ENCODE results near the gene FAM217B. TPM values are rescaled to one million over a fixed set of nuclear protein-coding genes. Genes with fewer than 3 reads are reported as not detected.

Gene FAM217B
- polyA plus RNA-seq, 1 donor: 15.4 TPM

GRCh38 chr20:59937150-59937549 is 3.0 kb upstream of the FAM217B start:
- Histone ChIP-seq H3K27me3 (ENCODE audit: control insufficient read depth, insufficient read depth, low read length) (no peaks in the 10 kb centered on the region), H3K4me3 (ENCODE audit: low read length) (no peak overlapping the region), H3K4me1 (ENCODE audit: control insufficient read depth, insufficient read depth, low read length) (peaks cover 18% of the 10 kb centered on the region), H3K27ac (ENCODE audit: low read length) (no peak overlapping the region), H3K9me3 (ENCODE audit: control insufficient read depth, low read depth, low read length) (peaks cover 15% of the 10 kb centered on the region), H3K36me3 (ENCODE audit: control insufficient read depth, insufficient read depth, low read length) (no peaks in the 10 kb centered on the region)
- no CpG with 5 or more reads among the region's 3 CpGs for WGBS (ENCODE audit: insufficient coverage, low lambda C conversion rate)
- no peak for DNase-seq

GRCh38 chr20:59938221-59938620 is 2.0 kb upstream of the FAM217B start:
- no CpG with 5 or more reads among the region's 4 CpGs for WGBS (ENCODE audit: insufficient coverage, low lambda C conversion rate)
- Histone ChIP-seq H3K4me1 (ENCODE audit: control insufficient read depth, insufficient read depth, low read length) (peaks cover 20% of the 10 kb centered on the region), H3K36me3 (ENCODE audit: control insufficient read depth, insufficient read depth, low read length) (peaks cover 2% of the 10 kb centered on the region), H3K27ac (ENCODE audit: low read length) (no peak overlapping the region), H3K4me3 (ENCODE audit: low read length) (no peak overlapping the region), H3K27me3 (ENCODE audit: control insufficient read depth, insufficient read depth, low read length) (no peaks in the 10 kb centered on the region), H3K9me3 (ENCODE audit: control insufficient read depth, low read depth, low read length) (peaks cover 10% of the 10 kb centered on the region)
- no peak for DNase-seq

- 100% methylated on average over 1 of the region's 7 CpGs for WGBS (ENCODE audit: insufficient coverage, low lambda C conversion rate)
- peak in 1 of 2 donors; percentile 11 for DNase-seq
- Histone ChIP-seq H3K36me3 (ENCODE audit: control insufficient read depth, insufficient read depth, low read length) (peaks cover 3% of the 10 kb centered on the region), H3K27ac (ENCODE audit: low read length) (no peak overlapping the region), H3K9me3 (ENCODE audit: control insufficient read depth, low read depth, low read length) (peaks cover 7% of the 10 kb centered on the region), H3K4me1 (ENCODE audit: control insufficient read depth, insufficient read depth, low read length) (peaks cover 20% of the 10 kb centered on the region), H3K4me3 (ENCODE audit: low read length) (no peak overlapping the region), H3K27me3 (ENCODE audit: control insufficient read depth, insufficient read depth, low read length) (no peaks in the 10 kb centered on the region)
Measured at GRCh38 chr20:59938696-59939051, 1.5 kb upstream of the FAM217B start.

GRCh38 chr20:59939052-59939878 is 924 bp upstream of the FAM217B start:
- Histone ChIP-seq H3K27ac (ENCODE audit: low read length) (peak overlapping the region; percentile 97), H3K9me3 (ENCODE audit: control insufficient read depth, low read depth, low read length) (peaks cover 7% of the 10 kb centered on the region), H3K4me1 (ENCODE audit: control insufficient read depth, insufficient read depth, low read length) (peaks cover 20% of the 10 kb centered on the region), H3K36me3 (ENCODE audit: control insufficient read depth, insufficient read depth, low read length) (peaks cover 8% of the 10 kb centered on the region), H3K27me3 (ENCODE audit: control insufficient read depth, insufficient read depth, low read length) (no peaks in the 10 kb centered on the region), H3K4me3 (ENCODE audit: low read length) (peak overlapping the region; percentile 70)
- no peak for DNase-seq
- 100% methylated on average over 1 of the region's 104 CpGs for WGBS (ENCODE audit: insufficient coverage, low lambda C conversion rate)

GRCh38 chr20:59939879-59940128 is 385 bp upstream of the FAM217B start:
- peak overlapping the region; percentile 97 for H3K27ac ChIP-seq (ENCODE audit: low read length)
- peaks cover 14% of the 10 kb centered on the region for H3K36me3 ChIP-seq (ENCODE audit: control insufficient read depth, insufficient read depth, low read length)
- H3K4me3 ChIP-seq (ENCODE audit: low read length): peak overlapping the region; percentile 70
- no CpG with 5 or more reads among the region's 24 CpGs for WGBS (ENCODE audit: insufficient coverage, low lambda C conversion rate)
- no peak for DNase-seq
- H3K9me3 ChIP-seq (ENCODE audit: control insufficient read depth, low read depth, low read length): peaks cover 7% of the 10 kb centered on the region
- no peaks in the 10 kb centered on the region for H3K27me3 ChIP-seq (ENCODE audit: control insufficient read depth, insufficient read depth, low read length)
- H3K4me1 ChIP-seq (ENCODE audit: control insufficient read depth, insufficient read depth, low read length): peaks cover 20% of the 10 kb centered on the region

GRCh38 chr20:59940956-59941294 is 736 bp downstream of the FAM217B start:
- Histone ChIP-seq H3K9me3 (ENCODE audit: control insufficient read depth, low read depth, low read length) (peaks cover 7% of the 10 kb centered on the region), H3K36me3 (ENCODE audit: control insufficient read depth, insufficient read depth, low read length) (peaks cover 17% of the 10 kb centered on the region), H3K27me3 (ENCODE audit: control insufficient read depth, insufficient read depth, low read length) (no peaks in the 10 kb centered on the region), H3K4me1 (ENCODE audit: control insufficient read depth, insufficient read depth, low read length) (peaks cover 20% of the 10 kb centered on the region), H3K4me3 (ENCODE audit: low read length) (peak overlapping the region; percentile 70), H3K27ac (ENCODE audit: low read length) (peak overlapping the region; percentile 99)
- no CpG with 5 or more reads among the region's 4 CpGs for WGBS (ENCODE audit: insufficient coverage, low lambda C conversion rate)
- no peak for DNase-seq

- no peak for DNase-seq
- Histone ChIP-seq H3K36me3 (ENCODE audit: control insufficient read depth, insufficient read depth, low read length) (peaks cover 17% of the 10 kb centered on the region), H3K4me1 (ENCODE audit: control insufficient read depth, insufficient read depth, low read length) (peaks cover 20% of the 10 kb centered on the region), H3K27ac (ENCODE audit: low read length) (no peak overlapping the region), H3K27me3 (ENCODE audit: control insufficient read depth, insufficient read depth, low read length) (no peaks in the 10 kb centered on the region), H3K9me3 (ENCODE audit: control insufficient read depth, low read depth, low read length) (peaks cover 7% of the 10 kb centered on the region), H3K4me3 (ENCODE audit: low read length) (no peak overlapping the region)
- no CpG with 5 or more reads among the region's 2 CpGs for WGBS (ENCODE audit: insufficient coverage, low lambda C conversion rate)
Measured at GRCh38 chr20:59942245-59942644, 2.1 kb downstream of the FAM217B start.

GRCh38 chr20:59944726-59945125 is 4.5 kb downstream of the FAM217B start:
- H3K36me3 ChIP-seq (ENCODE audit: control insufficient read depth, insufficient read depth, low read length): peaks cover 18% of the 10 kb centered on the region
- H3K4me3 ChIP-seq (ENCODE audit: low read length): no peak overlapping the region
- no peak for DNase-seq
- H3K27ac ChIP-seq (ENCODE audit: low read length): no peak overlapping the region
- H3K4me1 ChIP-seq (ENCODE audit: control insufficient read depth, insufficient read depth, low read length): peaks cover 8% of the 10 kb centered on the region
- no peaks in the 10 kb centered on the region for H3K9me3 ChIP-seq (ENCODE audit: control insufficient read depth, low read depth, low read length)
- H3K27me3 ChIP-seq (ENCODE audit: control insufficient read depth, insufficient read depth, low read length): no peaks in the 10 kb centered on the region
- 100% methylated on average over 2 of the region's 7 CpGs for WGBS (ENCODE audit: insufficient coverage, low lambda C conversion rate)

GRCh38 chr20:59945175-59945574 is 5.0 kb downstream of the FAM217B start:
- no peak for DNase-seq
- Histone ChIP-seq H3K4me1 (ENCODE audit: control insufficient read depth, insufficient read depth, low read length) (peaks cover 8% of the 10 kb centered on the region), H3K36me3 (ENCODE audit: control insufficient read depth, insufficient read depth, low read length) (peaks cover 22% of the 10 kb centered on the region), H3K9me3 (ENCODE audit: control insufficient read depth, low read depth, low read length) (no peaks in the 10 kb centered on the region), H3K4me3 (ENCODE audit: low read length) (no peak overlapping the region), H3K27ac (ENCODE audit: low read length) (no peak overlapping the region), H3K27me3 (ENCODE audit: control insufficient read depth, insufficient read depth, low read length) (no peaks in the 10 kb centered on the region)
- WGBS (ENCODE audit: insufficient coverage, low lambda C conversion rate): 94% methylated on average over 3 of the region's 3 CpGs

GRCh38 chr20:59945731-59946130 is 5.5 kb downstream of the FAM217B start:
- no peak overlapping the region for H3K4me3 ChIP-seq (ENCODE audit: low read length)
- no peak for DNase-seq
- WGBS (ENCODE audit: insufficient coverage, low lambda C conversion rate): 93% methylated on average over 2 of the region's 2 CpGs

GRCh38 chr20:59947376-59947775 is 7.2 kb downstream of the FAM217B start:
- WGBS (ENCODE audit: insufficient coverage, low lambda C conversion rate): 92% methylated on average over 2 of the region's 8 CpGs

More at GRCh38 chr20:59945731-59946130, 5.5 kb downstream of the FAM217B start:
- peaks cover 8% of the 10 kb centered on the region for H3K4me1 ChIP-seq (ENCODE audit: control insufficient read depth, insufficient read depth, low read length)
- peaks cover 22% of the 10 kb centered on the region for H3K36me3 ChIP-seq (ENCODE audit: control insufficient read depth, insufficient read depth, low read length)
- H3K27me3 ChIP-seq (ENCODE audit: control insufficient read depth, insufficient read depth, low read length): no peaks in the 10 kb centered on the region
- no peak overlapping the region for H3K27ac ChIP-seq (ENCODE audit: low read length)
- no peaks in the 10 kb centered on the region for H3K9me3 ChIP-seq (ENCODE audit: control insufficient read depth, low read depth, low read length)

More at GRCh38 chr20:59947376-59947775, 7.2 kb downstream of the FAM217B start:
- Histone ChIP-seq H3K27me3 (ENCODE audit: control insufficient read depth, insufficient read depth, low read length) (no peaks in the 10 kb centered on the region), H3K27ac (ENCODE audit: low read length) (no peak overlapping the region), H3K36me3 (ENCODE audit: control insufficient read depth, insufficient read depth, low read length) (peaks cover 24% of the 10 kb centered on the region), H3K9me3 (ENCODE audit: control insufficient read depth, low read depth, low read length) (no peaks in the 10 kb centered on the region), H3K4me3 (ENCODE audit: low read length) (no peak overlapping the region), H3K4me1 (ENCODE audit: control insufficient read depth, insufficient read depth, low read length) (no peaks in the 10 kb centered on the region)
- no peak for DNase-seq
